Testis (tissue), 2 donors: Measurements from ENCODE around the gene ZNF530.

Experiments used
- CTCF ChIP-seq, 3 experiments: fragments of 450-650 bp in 2 of 3; fragments of 200-600 bp in 1 of 3; sonication (generic) in 1 of 3; IDR thresholded peaks; one replicate each; pipeline ENCODE4 v1.5.1; 2016 to 2019; ENCODE audit warnings: antibody characterized with exemption in 3 of 3, mild to moderate bottlenecking in 2 of 3, moderate library complexity in 1 of 3
- POLR2A ChIP-seq: fragments of 450-650 bp; IDR thresholded peaks from one replicate; pipeline ENCODE4 v1.6.1; 2017; ENCODE audit warnings: antibody characterized with exemption, mild to moderate bottlenecking, moderate library complexity

- TF ChIP-seq CTCF (IDR thresholded peaks at IDR 0.05) (no peak), POLR2A (no peak)
Measured at GRCh38 chr19:57611113-57611512, 11.4 kb downstream of the ZNF530 start.
